Muscle of leg (tissue), 9 donors: Measurements from ENCODE around the gene NDUFAF7. TPM values are rescaled to one million over a fixed set of nuclear protein-coding genes. Genes with fewer than 3 reads are reported as not detected.

Experiments used
- polyA plus RNA-seq, 8 donors: library from polyadenylated mRNA; unstranded; fragments of 120-200 nt; gene quantifications; one replicate each; pipeline versions ENCODE4 v1.2.1 to v1.2.3, GENCODE V29; 2013; ENCODE audit warnings: inconsistent platforms in 1 of 8, low replicate concordance in 1 of 8; ENCODE audit not compliant: insufficient read length in 8 of 8, insufficient read depth in 1 of 8
- total RNA-seq: library from RNA; stranded (reverse); fragments of 120-200 nt; gene quantifications from one replicate; pipeline ENCODE4 v1.2.4, GENCODE V29; 2013

The NDUFAF7 gene
- total and polyA plus RNA-seq, 9 donors = 10.9 to 18.4 (median 14.1) TPM

Other genes starting within 250 kb of the NDUFAF7 start
- gene HEATR5B, start 147.3 kb upstream of the NDUFAF7 start, total RNA-seq = 14.7 TPM
- 10 to 100 TPM; 10.2 to 14.7 (median 11.4) TPM for gene HEATR5B, start 147.3 kb upstream of the NDUFAF7 start, polyA plus RNA-seq
- 7.4 TPM for gene GPATCH11, start 147.1 kb upstream of the NDUFAF7 start, total RNA-seq
- 10 to 100 TPM in 1 of 8 donors, 1 to 10 TPM in 7; 5.3 to 11.3 (median 8.7) TPM for gene GPATCH11, start 147.1 kb upstream of the NDUFAF7 start, polyA plus RNA-seq
- gene EIF2AK2, start 74.7 kb upstream of the NDUFAF7 start, total RNA-seq = 22.5 TPM
- 10 to 100 TPM; 13.4 to 27.7 (median 18.5) TPM for gene EIF2AK2, start 74.7 kb upstream of the NDUFAF7 start, polyA plus RNA-seq
- gene SULT6B1, start 43.0 kb upstream of the NDUFAF7 start, total RNA-seq = not detected
- gene SULT6B1, start 43.0 kb upstream of the NDUFAF7 start, polyA plus RNA-seq = not detected
- 27.2 TPM for gene CEBPZOS, start 35.2 kb upstream of the NDUFAF7 start, total RNA-seq
- 10 to 100 TPM; 34.1 to 42.4 (median 35.7) TPM for gene CEBPZOS, start 35.2 kb upstream of the NDUFAF7 start, polyA plus RNA-seq
- gene CEBPZ, start 62 bp upstream of the NDUFAF7 start, total RNA-seq = 56.9 TPM
- 10 to 100 TPM; 34.5 to 56.4 (median 39.3) TPM for gene CEBPZ, start 62 bp upstream of the NDUFAF7 start, polyA plus RNA-seq
- gene PRKD3, start 93.2 kb downstream of the NDUFAF7 start, total RNA-seq = 36.2 TPM
- gene PRKD3, start 93.2 kb downstream of the NDUFAF7 start, polyA plus RNA-seq = 10 to 100 TPM; 18.0 to 39.7 (median 28.1) TPM
- gene QPCT, start 113.0 kb downstream of the NDUFAF7 start, total RNA-seq = 6.3 TPM
- gene QPCT, start 113.0 kb downstream of the NDUFAF7 start, polyA plus RNA-seq = 10 to 100 TPM in 1 of 8 donors, 1 to 10 TPM in 7; 3.3 to 10.2 (median 5.9) TPM